Measurements from ENCODE around the gene AVPI1.

GRCh38 chr10:97628228-97628627 is 58.8 kb downstream of the AVPI1 start:
- TF ChIP-seq, protein P1, sequence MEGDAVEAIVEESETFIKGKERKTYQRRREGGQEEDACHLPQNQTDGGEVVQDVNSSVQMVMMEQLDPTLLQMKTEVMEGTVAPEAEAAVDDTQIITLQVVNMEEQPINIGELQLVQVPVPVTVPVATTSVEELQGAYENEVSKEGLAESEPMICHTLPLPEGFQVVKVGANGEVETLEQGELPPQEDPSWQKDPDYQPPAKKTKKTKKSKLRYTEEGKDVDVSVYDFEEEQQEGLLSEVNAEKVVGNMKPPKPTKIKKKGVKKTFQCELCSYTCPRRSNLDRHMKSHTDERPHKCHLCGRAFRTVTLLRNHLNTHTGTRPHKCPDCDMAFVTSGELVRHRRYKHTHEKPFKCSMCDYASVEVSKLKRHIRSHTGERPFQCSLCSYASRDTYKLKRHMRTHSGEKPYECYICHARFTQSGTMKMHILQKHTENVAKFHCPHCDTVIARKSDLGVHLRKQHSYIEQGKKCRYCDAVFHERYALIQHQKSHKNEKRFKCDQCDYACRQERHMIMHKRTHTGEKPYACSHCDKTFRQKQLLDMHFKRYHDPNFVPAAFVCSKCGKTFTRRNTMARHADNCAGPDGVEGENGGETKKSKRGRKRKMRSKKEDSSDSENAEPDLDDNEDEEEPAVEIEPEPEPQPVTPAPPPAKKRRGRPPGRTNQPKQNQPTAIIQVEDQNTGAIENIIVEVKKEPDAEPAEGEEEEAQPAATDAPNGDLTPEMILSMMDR (IDR thresholded peaks at IDR 0.05 in 4 of 5, conservative IDR thresholded peaks at IDR 0.05 in 1 of 5): no peak
- TF ChIP-seq POLR2A (IDR thresholded peaks at IDR 0.05): no peak

All from gastrocnemius medialis (tissue), 4 donors.